NCI-H1436 treated with DMSO at 0.1 percent for 48 hours (cell line): Measurements from ENCODE around the gene BEGAIN.

Experiments used
- DNase-seq: peaks from one replicate; lab custom pipeline; 2025; lab: John Stamatoyannopoulos, UW

Gene BEGAIN

GRCh38 chr14:100548939-100549338 lies 38.3 kb downstream of the BEGAIN start:
- DNase-seq: no peak

GRCh38 chr14:100548295-100548655 lies 38.9 kb downstream of the BEGAIN start:
- no peak for DNase-seq

GRCh38 chr14:100547633-100548294 lies 39.5 kb downstream of the BEGAIN start:
- peak; percentile 53 for DNase-seq

- DNase-seq: no peak
Observed at GRCh38 chr14:100546051-100546443, 41.2 kb downstream of the BEGAIN start.

GRCh38 chr14:100545359-100545758 lies 41.9 kb downstream of the BEGAIN start:
- no peak for DNase-seq

- no peak for DNase-seq
Observed at GRCh38 chr14:100544506-100545141, 42.6 kb downstream of the BEGAIN start.

GRCh38 chr14:100543471-100544455 lies 43.5 kb downstream of the BEGAIN start:
- DNase-seq: no peak

GRCh38 chr14:100542619-100543205 lies 44.5 kb downstream of the BEGAIN start:
- DNase-seq: no peak

- DNase-seq: no peak
Observed at GRCh38 chr14:100541621-100542560, 45.3 kb downstream of the BEGAIN start.

GRCh38 chr14:100540926-100541620 lies 46.1 kb downstream of the BEGAIN start:
- DNase-seq: no peak

- DNase-seq: no peak
Observed at GRCh38 chr14:100540141-100540925, 46.9 kb downstream of the BEGAIN start.

GRCh38 chr14:100539766-100540140 lies 47.5 kb downstream of the BEGAIN start:
- no peak for DNase-seq

- DNase-seq: no peak
Observed at GRCh38 chr14:100539003-100539660, 48.1 kb downstream of the BEGAIN start.

GRCh38 chr14:100538351-100539002 lies 48.7 kb downstream of the BEGAIN start:
- no peak for DNase-seq

- no peak for DNase-seq
Observed at GRCh38 chr14:100537446-100538350, 49.5 kb downstream of the BEGAIN start.

GRCh38 chr14:100536721-100537445 lies 50.3 kb downstream of the BEGAIN start:
- DNase-seq: no peak

GRCh38 chr14:100536121-100536510 lies 51.1 kb downstream of the BEGAIN start:
- no peak for DNase-seq
